Progenitor cell of endocrine pancreas (in vitro differentiated cells): ENCODE data around the gene CSNK1G2. TPM values are rescaled to one million over a fixed set of nuclear protein-coding genes. Genes with fewer than 3 reads are reported as not detected.

Experiments used
- DNase-seq: peaks from one replicate; pipeline ENCODE4 v3.0.0; 2021; ENCODE audit warnings: low spot score; ENCODE audit not compliant: unreplicated experiment
- H3K27ac Mint-ChIP-seq: 2 replicates; pipeline ENCODE4 v1.8.0; 2021; ENCODE audit warnings: mild to moderate bottlenecking, moderate library complexity, mixed read lengths
- H3K27me3 Mint-ChIP-seq: 2 replicates; pipeline ENCODE4 v1.8.0; 2021; ENCODE audit warnings: mixed read lengths
- H3K36me3 Mint-ChIP-seq: 2 replicates; pipeline ENCODE4 v1.8.0; 2022; ENCODE audit warnings: mixed read lengths; ENCODE audit not compliant: insufficient read depth
- H3K4me1 Mint-ChIP-seq: 2 replicates; pipeline ENCODE4 v1.8.0; 2021; ENCODE audit warnings: low read depth, mixed read lengths
- H3K4me3 Mint-ChIP-seq: 2 replicates; pipeline ENCODE4 v1.8.0; 2021; ENCODE audit warnings: low read depth, mild to moderate bottlenecking, moderate library complexity, mixed read lengths
- H3K9me3 Mint-ChIP-seq: 2 replicates; pipeline ENCODE4 v1.8.0; 2021; ENCODE audit warnings: low read depth, mixed read lengths
- CTCF ChIP-seq: fragments of 200-600 bp; sonication (generic); IDR thresholded peaks from one replicate; pipeline ENCODE4 v1.5.0; 2021; ENCODE audit warnings: antibody characterized with exemption, mild to moderate bottlenecking; ENCODE audit not compliant: unreplicated experiment
- total RNA-seq: library from RNA; stranded (reverse); gene quantifications from 2 replicates; pipeline ENCODE4 v1.2.1, GENCODE V29; 2021

CSNK1G2 gene
- total RNA-seq, 1 donor from 2014 or later, result 103 TPM

- H3K27ac Mint-ChIP-seq, result no peak overlapping the region
These were observed 8.6 kb upstream of the CSNK1G2 start for GRCh38 chr19:1932395-1932794.

GRCh38 chr19:1933244-1933643 lies 7.7 kb upstream of the CSNK1G2 start:
- no peak for TF ChIP-seq CTCF
- no peak overlapping the region for H3K27ac Mint-ChIP-seq
- H3K9me3 Mint-ChIP-seq, result peaks cover 7% of the 10 kb centered on the region
- DNase-seq, result no peak
- peaks cover 2% of the 10 kb centered on the region for H3K36me3 Mint-ChIP-seq
- no peak overlapping the region for H3K4me3 Mint-ChIP-seq
- peaks cover 2% of the 10 kb centered on the region for H3K4me1 Mint-ChIP-seq
- peaks cover 3% of the 10 kb centered on the region for H3K27me3 Mint-ChIP-seq

More at GRCh38 chr19:1932395-1932794, 8.6 kb upstream of the CSNK1G2 start:
- no peak for TF ChIP-seq CTCF
- peaks cover 10% of the 10 kb centered on the region for H3K27me3 Mint-ChIP-seq
- DNase-seq, result no peak
- peaks cover 2% of the 10 kb centered on the region for H3K4me1 Mint-ChIP-seq
- H3K9me3 Mint-ChIP-seq, result peaks cover 11% of the 10 kb centered on the region
- H3K36me3 Mint-ChIP-seq, result peaks cover 5% of the 10 kb centered on the region
- no peak overlapping the region for H3K4me3 Mint-ChIP-seq

DNA sequence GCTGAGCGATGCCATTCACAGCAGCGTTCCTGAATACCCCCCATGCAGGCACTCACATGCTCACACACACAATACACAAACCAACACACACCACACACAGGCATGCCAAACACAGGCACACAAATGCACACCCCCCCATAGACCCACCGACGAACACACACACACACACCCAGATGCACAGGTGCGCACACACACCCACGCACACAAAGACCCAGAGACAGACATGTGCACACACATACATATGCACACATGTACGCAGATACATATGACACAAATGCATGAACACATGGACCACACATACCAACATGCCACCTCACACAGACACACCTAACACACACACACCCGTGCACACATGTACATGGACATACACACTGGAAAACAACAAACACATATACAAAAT lies 7.0 kb upstream of the CSNK1G2 start:
- no peak for DNase-seq
- Mint-ChIP-seq H3K27me3 (peaks cover 3% of the 10 kb centered on the region), H3K4me3 (no peak overlapping the region), H3K4me1 (peaks cover 2% of the 10 kb centered on the region), H3K36me3 (peaks cover 2% of the 10 kb centered on the region), H3K9me3 (peaks cover 7% of the 10 kb centered on the region), H3K27ac (no peak overlapping the region)
- no peak for TF ChIP-seq CTCF

GRCh38 chr19:1935484-1936208 lies 5.3 kb upstream of the CSNK1G2 start:
- H3K4me1 Mint-ChIP-seq, result peaks cover 7% of the 10 kb centered on the region
- peaks cover 7% of the 10 kb centered on the region for H3K9me3 Mint-ChIP-seq
- H3K27me3 Mint-ChIP-seq, result peaks cover 3% of the 10 kb centered on the region
- no peak for TF ChIP-seq CTCF
- peaks cover 2% of the 10 kb centered on the region for H3K36me3 Mint-ChIP-seq
- no peak for DNase-seq
- no peak overlapping the region for H3K27ac Mint-ChIP-seq
- no peak overlapping the region for H3K4me3 Mint-ChIP-seq

DNA sequence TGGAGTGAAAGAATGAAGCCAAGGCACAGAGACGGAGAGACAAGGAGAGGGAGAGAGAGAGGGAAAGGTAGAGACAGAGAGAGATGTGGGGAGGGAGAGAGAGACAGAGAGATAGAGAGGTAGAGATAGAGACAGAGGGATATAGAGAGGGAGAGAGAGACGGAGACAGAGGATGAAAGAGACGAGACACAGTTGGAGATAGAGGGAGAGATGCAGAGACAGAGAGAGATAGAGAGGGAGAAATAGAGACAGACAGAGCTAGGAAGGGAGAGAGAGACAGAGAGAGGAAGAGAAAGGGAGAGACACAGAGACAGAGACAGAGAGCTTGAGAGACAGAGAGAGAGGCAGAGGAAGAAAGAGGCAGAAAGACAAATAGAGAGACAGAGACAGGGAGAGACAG lies 4.5 kb upstream of the CSNK1G2 start:
- no peak overlapping the region for H3K4me3 Mint-ChIP-seq
- H3K27me3 Mint-ChIP-seq, result peaks cover 3% of the 10 kb centered on the region
- H3K27ac Mint-ChIP-seq, result no peak overlapping the region
- peaks cover 7% of the 10 kb centered on the region for H3K9me3 Mint-ChIP-seq
- no peak for TF ChIP-seq CTCF
- peaks cover 7% of the 10 kb centered on the region for H3K4me1 Mint-ChIP-seq
- H3K36me3 Mint-ChIP-seq, result peaks cover 2% of the 10 kb centered on the region
- DNase-seq, result no peak
